ENCODE measurements around the gene TNNI2. TPM values are rescaled to one million over a fixed set of nuclear protein-coding genes. Genes with fewer than 3 reads are reported as not detected.

Gene TNNI2
- total RNA-seq, 4 donors from 2014 or later, result not detected

DNA sequence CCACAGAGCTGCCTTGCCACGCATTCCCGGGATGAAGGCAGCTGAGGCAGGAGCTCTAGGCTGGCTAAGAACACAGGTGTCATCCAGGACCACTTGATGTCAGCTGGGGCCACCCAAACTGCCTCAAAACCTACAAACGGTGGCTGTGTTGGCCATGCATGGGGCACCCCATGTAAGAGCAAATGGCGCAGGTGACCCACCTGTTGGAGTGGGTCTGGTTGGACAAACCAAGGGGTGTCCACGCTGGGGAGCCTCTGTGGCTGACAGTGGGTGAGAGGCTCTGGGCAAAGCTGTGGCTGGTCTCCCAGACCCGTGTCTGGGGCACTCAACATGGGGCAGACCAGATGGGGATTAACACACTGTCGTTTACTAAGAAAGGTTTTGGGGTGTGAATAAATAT, 23.0 kb upstream of the TNNI2 start:
- H3K27me3 ChIP-seq, result no peaks in the 10 kb centered on the region
- H3K4me1 ChIP-seq, result peaks cover 0 to 3% (median 0%) of the 10 kb centered on the region in 4 donors
- H3K27ac ChIP-seq, result no peak overlapping the region
- no peak overlapping the region for H3K4me3 ChIP-seq
- H3K9me3 ChIP-seq, result peaks cover 0 to 16% (median 0%) of the 10 kb centered on the region in 4 donors
- no peaks in the 10 kb centered on the region for H3K36me3 ChIP-seq
- WGBS, 2 donors, result 90 to 95% methylated on average over 7 of the region's 7 CpGs
- TF ChIP-seq EP300 (IDR thresholded peaks at IDR 0.05) (no peak), POLR2A (IDR thresholded peaks at IDR 0.05) (no peak)
- DNase-seq (ENCODE audit: low spot score in 2 of 2), result no peak

DNA sequence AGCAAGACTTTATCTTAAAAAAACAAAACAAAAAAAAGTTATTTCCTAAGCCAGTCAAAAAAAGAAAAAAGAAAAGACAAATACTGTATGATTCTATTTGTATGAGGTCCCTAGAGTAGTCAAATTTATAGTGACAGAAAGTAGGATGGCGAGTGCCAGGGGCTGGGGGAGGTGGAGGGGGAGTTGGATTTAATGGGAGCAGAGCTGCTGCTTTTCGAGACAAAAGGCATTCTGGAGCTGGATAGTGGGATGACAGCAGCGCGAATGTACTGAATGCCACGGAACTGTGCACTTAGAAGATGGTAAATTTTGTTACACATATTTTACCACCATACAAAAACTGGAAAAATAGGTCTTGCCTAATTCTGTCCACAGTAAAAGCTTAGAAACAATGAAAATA, 21.8 kb upstream of the TNNI2 start:
- no peak for DNase-seq (ENCODE audit: low spot score in 2 of 2)
- 69 to 81% methylated on average over 5 of the region's 5 CpGs for WGBS, 2 donors
- no peak overlapping the region for H3K4me3 ChIP-seq

DNA sequence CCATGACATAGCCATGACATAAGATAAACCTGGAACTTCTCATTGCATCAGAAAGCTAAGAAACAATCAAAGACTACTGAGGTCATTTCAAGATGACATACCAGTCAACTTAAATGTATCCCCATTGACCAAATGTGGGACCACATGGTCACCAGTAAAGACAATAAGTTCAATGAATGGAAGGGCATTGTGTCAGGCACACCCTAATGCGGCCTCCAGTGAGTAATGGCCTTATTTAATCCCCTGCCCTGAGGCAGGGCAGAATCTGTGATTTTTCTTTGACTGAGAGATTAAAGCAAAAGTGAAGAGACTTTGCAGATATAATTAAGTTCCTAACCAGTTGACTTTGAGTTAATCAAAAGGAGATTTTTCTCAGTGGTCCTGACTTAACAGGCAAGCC, 21.3 kb upstream of the TNNI2 start:
- no peak overlapping the region for H3K4me3 ChIP-seq
- peaks cover 0 to 6% (median 0%) of the 10 kb centered on the region in 4 donors for H3K4me1 ChIP-seq
- peaks cover 0 to 16% (median 0%) of the 10 kb centered on the region in 4 donors for H3K9me3 ChIP-seq
- no peaks in the 10 kb centered on the region for H3K36me3 ChIP-seq
- TF ChIP-seq EP300 (IDR thresholded peaks at IDR 0.05), result no peak
- TF ChIP-seq, protein P1, sequence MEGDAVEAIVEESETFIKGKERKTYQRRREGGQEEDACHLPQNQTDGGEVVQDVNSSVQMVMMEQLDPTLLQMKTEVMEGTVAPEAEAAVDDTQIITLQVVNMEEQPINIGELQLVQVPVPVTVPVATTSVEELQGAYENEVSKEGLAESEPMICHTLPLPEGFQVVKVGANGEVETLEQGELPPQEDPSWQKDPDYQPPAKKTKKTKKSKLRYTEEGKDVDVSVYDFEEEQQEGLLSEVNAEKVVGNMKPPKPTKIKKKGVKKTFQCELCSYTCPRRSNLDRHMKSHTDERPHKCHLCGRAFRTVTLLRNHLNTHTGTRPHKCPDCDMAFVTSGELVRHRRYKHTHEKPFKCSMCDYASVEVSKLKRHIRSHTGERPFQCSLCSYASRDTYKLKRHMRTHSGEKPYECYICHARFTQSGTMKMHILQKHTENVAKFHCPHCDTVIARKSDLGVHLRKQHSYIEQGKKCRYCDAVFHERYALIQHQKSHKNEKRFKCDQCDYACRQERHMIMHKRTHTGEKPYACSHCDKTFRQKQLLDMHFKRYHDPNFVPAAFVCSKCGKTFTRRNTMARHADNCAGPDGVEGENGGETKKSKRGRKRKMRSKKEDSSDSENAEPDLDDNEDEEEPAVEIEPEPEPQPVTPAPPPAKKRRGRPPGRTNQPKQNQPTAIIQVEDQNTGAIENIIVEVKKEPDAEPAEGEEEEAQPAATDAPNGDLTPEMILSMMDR (IDR thresholded peaks at IDR 0.05), result no peak
- TF ChIP-seq POLR2A (IDR thresholded peaks at IDR 0.05), result no peak
- H3K27me3 ChIP-seq, result no peaks in the 10 kb centered on the region
- peak overlapping the region in 2 of 4 donors; percentile 34 to 46 for H3K27ac ChIP-seq
- no peak for DNase-seq (ENCODE audit: low spot score in 2 of 2)
- WGBS, 2 donors, result 54 to 64% methylated on average over 1 of the region's 1 CpG

More for the DNA sequence above, 21.8 kb upstream of the TNNI2 start:
- peaks cover 0 to 16% (median 0%) of the 10 kb centered on the region in 4 donors for H3K9me3 ChIP-seq
- TF ChIP-seq EP300 (IDR thresholded peaks at IDR 0.05), result no peak
- TF ChIP-seq, protein P1 (IDR thresholded peaks at IDR 0.05), result no peak
- TF ChIP-seq POLR2A (IDR thresholded peaks at IDR 0.05), result no peak
- H3K27ac ChIP-seq, result peak overlapping the region in 2 of 4 donors; percentile 34 to 46
- no peaks in the 10 kb centered on the region for H3K27me3 ChIP-seq
- H3K4me1 ChIP-seq, result peaks cover 0 to 6% (median 0%) of the 10 kb centered on the region in 4 donors
- no peaks in the 10 kb centered on the region for H3K36me3 ChIP-seq

DNA sequence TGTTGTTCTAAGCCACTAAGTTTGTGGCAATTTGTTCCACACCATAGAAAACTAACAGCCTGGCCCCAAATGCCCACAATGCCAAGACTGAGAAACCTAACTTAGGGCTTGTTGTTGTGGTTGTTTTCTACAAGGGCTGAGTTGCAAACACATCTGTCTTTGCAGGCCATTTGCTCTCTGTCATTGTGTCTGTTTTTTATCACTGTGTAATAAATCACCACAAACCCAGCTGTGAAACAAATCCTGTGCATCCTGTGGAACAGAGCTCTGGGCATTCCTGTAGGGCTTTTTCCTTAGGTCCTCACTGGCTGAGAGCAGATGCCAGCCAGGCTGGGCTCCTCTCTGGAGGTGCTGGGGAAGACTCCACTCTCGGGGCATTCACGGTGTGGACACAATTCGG, 19.7 kb upstream of the TNNI2 start:
- DNase-seq (ENCODE audit: low spot score in 2 of 2), result no peak
- WGBS, 2 donors, result 67 to 84% methylated on average over 3 of the region's 3 CpGs
- Histone ChIP-seq H3K4me3 (no peak overlapping the region), H3K27me3 (no peaks in the 10 kb centered on the region), H3K9me3 (peaks cover 0 to 16% (median 0%) of the 10 kb centered on the region in 4 donors), H3K27ac (peak overlapping the region in 2 of 4 donors; percentile 38 to 66), H3K36me3 (no peaks in the 10 kb centered on the region), H3K4me1 (peaks cover 0 to 15% (median 0%) of the 10 kb centered on the region in 4 donors)
- no peak for TF ChIP-seq POLR2A (IDR thresholded peaks at IDR 0.05)
- TF ChIP-seq, protein P1 (IDR thresholded peaks at IDR 0.05), result no peak
- TF ChIP-seq EP300 (IDR thresholded peaks at IDR 0.05), result no peak

DNA sequence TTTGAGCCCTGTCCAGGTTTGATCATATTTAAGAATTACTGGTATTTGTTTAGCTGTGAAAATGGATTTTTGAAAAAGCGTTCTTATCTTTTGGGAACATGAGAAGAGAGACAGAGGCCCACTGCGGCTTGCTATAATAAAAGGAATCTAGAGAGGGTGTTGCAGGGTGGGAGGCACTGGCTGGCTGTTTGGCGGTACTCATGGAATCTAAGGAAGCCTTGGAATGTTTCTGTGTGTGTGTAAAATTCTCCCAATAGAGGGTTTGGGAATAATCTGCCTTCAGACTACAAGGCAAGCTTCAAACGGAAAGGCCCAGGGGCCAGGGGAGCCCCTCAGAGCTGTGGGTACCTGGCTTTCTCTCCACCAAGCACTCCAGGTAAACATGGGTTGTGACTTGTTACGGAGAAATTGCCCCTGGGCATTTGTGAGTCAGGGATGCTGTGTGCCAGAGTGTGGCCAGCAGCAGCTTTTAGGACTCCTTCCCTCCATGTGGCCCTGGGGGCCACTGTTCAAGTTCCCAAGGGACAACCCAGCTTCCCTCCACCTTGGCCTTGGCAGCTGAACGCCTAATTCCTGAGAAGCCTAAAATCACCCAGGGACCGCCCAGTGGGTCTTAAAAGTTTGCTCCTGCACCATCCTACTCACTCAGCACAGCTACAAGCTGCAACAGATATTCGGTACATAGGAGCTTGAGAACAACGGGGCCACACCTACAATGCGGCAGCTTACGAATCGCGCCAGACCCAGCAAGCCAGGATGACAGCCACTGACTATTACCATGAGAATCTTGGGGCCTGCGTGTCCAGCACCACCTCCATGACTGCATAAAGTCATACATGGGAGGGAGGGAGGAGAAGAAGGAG, 18.1 kb upstream of the TNNI2 start:
- Histone ChIP-seq H3K36me3 (no peaks in the 10 kb centered on the region), H3K27me3 (no peaks in the 10 kb centered on the region), H3K9me3 (peaks cover 0 to 16% (median 0%) of the 10 kb centered on the region in 4 donors), H3K27ac (peak overlapping the region in 2 of 4 donors; percentile 38 to 66), H3K4me1 (peaks cover 0 to 31% (median 12%) of the 10 kb centered on the region in 4 donors), H3K4me3 (no peak overlapping the region)
- 73 to 74% methylated on average over 13 to 14 of the region's 14 CpGs for whole genome bisulfite sequencing, 2 donors
- DNase-seq (ENCODE audit: low spot score in 2 of 2), result no peak
- TF ChIP-seq EP300 (IDR thresholded peaks at IDR 0.05), result no peak
- TF ChIP-seq, protein P1 (IDR thresholded peaks at IDR 0.05), result no peak
- no peak for TF ChIP-seq POLR2A (IDR thresholded peaks at IDR 0.05)
